ENCODE measurements around the gene LPO. TPM values are rescaled to one million over a fixed set of nuclear protein-coding genes. Genes with fewer than 3 reads are reported as not detected.

Gene LPO
- total RNA-seq, 2 donors from 2014 or later, result not detected

GRCh38 chr17:58272367-58273280 lies 34.2 kb downstream of the LPO start:
- H3K27me3 Mint-ChIP-seq (ENCODE audit: insufficient read depth), result peaks cover 18% of the 10 kb centered on the region
- Histone ChIP-seq H3K4me3 (ENCODE audit: low read length) (no peak overlapping the region), H3K36me3 (ENCODE audit: control insufficient read depth, insufficient read depth, low read length) (no peaks in the 10 kb centered on the region), H3K9me3 (ENCODE audit: control insufficient read depth, low read length) (no peaks in the 10 kb centered on the region), H3K9ac (ENCODE audit: extremely low read depth, low read length, poor library complexity, severe bottlenecking) (no peak overlapping the region), H3K27me3 (ENCODE audit: control insufficient read depth, insufficient read depth, low read length, poor library complexity, severe bottlenecking) (no peaks in the 10 kb centered on the region), H3K27ac (ENCODE audit: low read depth, low read length) (no peak overlapping the region), H3K4me1 (ENCODE audit: control insufficient read depth, insufficient read depth, low read length) (no peaks in the 10 kb centered on the region)
- H3K36me3 Mint-ChIP-seq (ENCODE audit: low read depth), result no peaks in the 10 kb centered on the region
- no peaks in the 10 kb centered on the region for H3K4me1 Mint-ChIP-seq
- no peak overlapping the region for H3K4me3 Mint-ChIP-seq
- no peak for TF ChIP-seq CTCF (conservative IDR thresholded peaks at IDR 0.05)
- no peaks in the 10 kb centered on the region for H3K9me3 Mint-ChIP-seq
- H3K27ac Mint-ChIP-seq, result no peak overlapping the region
- 87 to 89% methylated on average over 8 to 12 of the region's 12 CpGs for WGBS, 2 experiments (ENCODE audit: insufficient coverage in 1 of 2, insufficient read length in 1 of 2)
- no peak for DNase-seq

- no peaks in the 10 kb centered on the region for H3K9me3 Mint-ChIP-seq
- Histone ChIP-seq H3K27me3 (ENCODE audit: control insufficient read depth, insufficient read depth, low read length, poor library complexity, severe bottlenecking) (no peaks in the 10 kb centered on the region), H3K36me3 (ENCODE audit: control insufficient read depth, insufficient read depth, low read length) (no peaks in the 10 kb centered on the region), H3K9ac (ENCODE audit: extremely low read depth, low read length, poor library complexity, severe bottlenecking) (no peak overlapping the region), H3K4me1 (ENCODE audit: control insufficient read depth, insufficient read depth, low read length) (no peaks in the 10 kb centered on the region), H3K27ac (ENCODE audit: low read depth, low read length) (no peak overlapping the region), H3K9me3 (ENCODE audit: control insufficient read depth, low read length) (no peaks in the 10 kb centered on the region), H3K4me3 (ENCODE audit: low read length) (no peak overlapping the region)
- no peaks in the 10 kb centered on the region for H3K36me3 Mint-ChIP-seq (ENCODE audit: low read depth)
- H3K27ac Mint-ChIP-seq, result no peak overlapping the region
- peaks cover 23% of the 10 kb centered on the region for H3K27me3 Mint-ChIP-seq (ENCODE audit: insufficient read depth)
- 91 to 96% methylated on average over 12 to 15 of the region's 15 CpGs for WGBS, 2 experiments (ENCODE audit: insufficient coverage in 1 of 2, insufficient read length in 1 of 2)
- no peaks in the 10 kb centered on the region for H3K4me1 Mint-ChIP-seq
- TF ChIP-seq CTCF (conservative IDR thresholded peaks at IDR 0.05), result no peak
- H3K4me3 Mint-ChIP-seq, result no peak overlapping the region
- DNase-seq, result no peak
These were observed 35.2 kb downstream of the LPO start for GRCh38 chr17:58273453-58274104.

DNA sequence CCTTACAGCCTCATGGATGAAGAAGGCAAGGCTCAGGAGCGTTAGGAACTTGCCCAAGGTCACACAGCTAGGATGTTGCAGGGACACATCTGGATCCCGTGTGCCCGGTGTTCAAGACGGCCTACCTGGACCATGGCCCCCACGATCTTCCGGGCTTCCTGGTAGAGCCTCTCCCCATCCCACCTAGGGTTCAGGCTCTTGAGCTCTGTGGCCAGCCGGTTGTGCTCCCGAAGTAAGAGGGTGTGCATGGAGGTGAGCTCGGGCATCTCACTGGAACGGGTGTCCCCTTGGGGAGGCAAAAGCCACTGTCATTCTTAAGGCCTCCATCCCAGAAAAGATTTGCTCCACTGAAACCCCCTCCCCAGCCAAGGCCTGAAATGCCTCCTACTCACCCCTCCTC lies 37.0 kb downstream of the LPO start:
- H3K27ac Mint-ChIP-seq, result no peak overlapping the region
- no peaks in the 10 kb centered on the region for H3K36me3 ChIP-seq (ENCODE audit: control insufficient read depth, insufficient read depth, low read length)
- no peaks in the 10 kb centered on the region for H3K4me1 Mint-ChIP-seq
- no peak overlapping the region for H3K27ac ChIP-seq (ENCODE audit: low read depth, low read length)
- H3K9ac ChIP-seq (ENCODE audit: extremely low read depth, low read length, poor library complexity, severe bottlenecking), result no peak overlapping the region
- H3K9me3 Mint-ChIP-seq, result no peaks in the 10 kb centered on the region
- no peaks in the 10 kb centered on the region for H3K27me3 ChIP-seq (ENCODE audit: control insufficient read depth, insufficient read depth, low read length, poor library complexity, severe bottlenecking)
- no peaks in the 10 kb centered on the region for H3K9me3 ChIP-seq (ENCODE audit: control insufficient read depth, low read length)
- H3K4me3 ChIP-seq (ENCODE audit: low read length), result no peak overlapping the region
- no peaks in the 10 kb centered on the region for H3K36me3 Mint-ChIP-seq (ENCODE audit: low read depth)
- H3K4me3 Mint-ChIP-seq, result no peak overlapping the region
- no peaks in the 10 kb centered on the region for H3K4me1 ChIP-seq (ENCODE audit: control insufficient read depth, insufficient read depth, low read length)
- DNase-seq, result no peak
- peaks cover 41% of the 10 kb centered on the region for H3K27me3 Mint-ChIP-seq (ENCODE audit: insufficient read depth)
- TF ChIP-seq CTCF (conservative IDR thresholded peaks at IDR 0.05), result no peak
- 93 to 94% methylated on average over 5 to 10 of the region's 10 CpGs for WGBS, 2 experiments (ENCODE audit: insufficient coverage in 1 of 2, insufficient read length in 1 of 2)

Data from endodermal cell (in vitro differentiated cells).